SK-N-SH treated with all-trans-retinoic acid at 6 μM for 48 hours (cell line): ENCODE data around the gene TMEM174.

Source experiments
- ARNTL ChIP-seq: fragments of 450-650 bp; formaldehyde crosslinking; IDR thresholded peaks from 2 replicates; pipeline ENCODE4 v1.5.0; 2020; ENCODE audit warnings: low read depth, mild to moderate bottlenecking, moderate library complexity, borderline replicate concordance
- BACH2 ChIP-seq: fragments of 250-450 bp; sonication (Bioruptor Pico); IDR thresholded peaks from 2 replicates; pipeline ENCODE4 v1.9.0; 2021; ENCODE audit warnings: mild to moderate bottlenecking, borderline replicate concordance
- CSDC2 ChIP-seq: fragments of 250-450 bp; sonication (Bioruptor Pico); IDR thresholded peaks from 2 replicates; pipeline ENCODE4 v1.5.0; 2020; ENCODE audit warnings: mild to moderate bottlenecking, moderate library complexity
- ESRRG ChIP-seq: fragments of 250-450 bp; sonication (Bioruptor Pico); IDR thresholded peaks from 2 replicates; pipeline ENCODE4 v1.6.1; 2021; ENCODE audit warnings: mild to moderate bottlenecking
- OSR1 ChIP-seq: fragments of 250-450 bp; sonication (Bioruptor Pico); IDR thresholded peaks from 2 replicates; pipeline ENCODE4 v1.8.0; 2022; ENCODE audit warnings: moderate library complexity, mild to moderate bottlenecking, inconsistent platforms
- PATZ1 ChIP-seq: fragments of 250-450 bp; sonication (Bioruptor Pico); IDR thresholded peaks from 2 replicates; pipeline ENCODE4 v1.8.0; 2020; ENCODE audit warnings: mild to moderate bottlenecking, moderate library complexity, borderline replicate concordance
- POU6F1 ChIP-seq: fragments of 250-450 bp; sonication (Bioruptor Pico); IDR thresholded peaks from 2 replicates; pipeline ENCODE4 v1.8.0; 2021; ENCODE audit warnings: low read depth, mild to moderate bottlenecking, moderate library complexity, borderline replicate concordance
- PPARA ChIP-seq: fragments of 250-450 bp; sonication (Bioruptor Pico); IDR thresholded peaks from 2 replicates; pipeline ENCODE4 v1.5.0; 2020; ENCODE audit warnings: mild to moderate bottlenecking, borderline replicate concordance
- RARB ChIP-seq: fragments of 250-450 bp; sonication (Bioruptor Pico); IDR thresholded peaks from 2 replicates; pipeline ENCODE4 v1.8.0; 2021; ENCODE audit warnings: mild to moderate bottlenecking, moderate library complexity
- TCF4 ChIP-seq: fragments of 250-450 bp; sonication (Bioruptor Pico); IDR thresholded peaks from 2 replicates; pipeline ENCODE4 v1.8.0; 2021; ENCODE audit warnings: mild to moderate bottlenecking, moderate library complexity, borderline replicate concordance
- ZFP3 ChIP-seq: fragments of 250-450 bp; sonication (Bioruptor Pico); IDR thresholded peaks from 2 replicates; pipeline ENCODE4 v1.5.0; 2020; ENCODE audit warnings: mild to moderate bottlenecking, moderate library complexity
- ZFP30 ChIP-seq: fragments of 450-650 bp; formaldehyde crosslinking; IDR thresholded peaks from 2 replicates; pipeline ENCODE4 v1.5.0; 2022; ENCODE audit warnings: mild to moderate bottlenecking, moderate library complexity
- ZNF565 ChIP-seq: fragments of 450-650 bp; formaldehyde crosslinking; conservative IDR thresholded peaks from 2 replicates; pipeline ENCODE4 v1.5.0; 2020; ENCODE audit warnings: low read depth, mild to moderate bottlenecking, moderate library complexity

GRCh38 chr5:73125289-73125688 lies 47.7 kb upstream of the TMEM174 start:
- TF ChIP-seq ZFP3 (CRISPR knock-in tag) (no peak), RARB (CRISPR knock-in tag) (no peak), ARNTL (CRISPR knock-in tag) (no peak), PPARA (CRISPR knock-in tag) (no peak), PATZ1 (CRISPR knock-in tag) (no peak), ZFP30 (CRISPR knock-in tag) (no peak), ZNF565 (CRISPR knock-in tag) (no peak), CSDC2 (CRISPR knock-in tag) (no peak), POU6F1 (CRISPR knock-in tag) (no peak), OSR1 (no peak), BACH2 (no peak), ESRRG (CRISPR knock-in tag) (no peak), TCF4 (no peak)
